ENCODE results near the gene EID2. TPM values are rescaled to one million over a fixed set of nuclear protein-coding genes. Genes with fewer than 3 reads are reported as not detected.

EID2 gene
- total and polyA plus RNA-seq, 2 of the 4 experiments (the other 2 are of a cell fraction), result 5.7 to 9.8 TPM

DNA sequence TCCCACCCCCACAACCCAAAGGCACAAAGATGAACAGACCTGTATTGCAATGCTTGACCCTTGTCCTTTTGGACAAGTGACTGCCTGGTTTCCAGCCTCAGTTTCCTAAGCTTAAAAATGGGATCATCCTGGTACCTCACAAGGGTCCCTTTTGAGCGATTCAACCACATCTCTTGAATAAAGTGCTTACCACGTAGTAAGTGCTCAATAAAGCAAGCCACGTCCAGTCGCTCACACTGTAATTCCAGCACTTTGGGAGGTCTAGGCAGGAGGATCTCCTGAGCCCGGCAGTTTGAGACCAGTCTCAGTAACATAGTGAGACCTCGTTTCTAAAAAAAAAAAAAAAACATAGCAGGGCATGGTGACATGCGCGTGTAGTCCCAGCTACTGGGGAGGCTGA, 40.0 kb downstream of the EID2 start:
- Histone ChIP-seq H3K4me2 (ENCODE audit: low read depth, low read length) (no peak overlapping the region), H2AK5ac (ENCODE audit: low read depth, low read length) (no peak overlapping the region), H3K27me3 (ENCODE audit: control insufficient read depth, insufficient read depth, low read length) (peaks cover 45% of the 10 kb centered on the region), H3K9me1 (ENCODE audit: insufficient read depth, low read length) (no peaks in the 10 kb centered on the region; the same call in 1 of the 2 replicates), H2BK20ac (ENCODE audit: low read depth, low read length) (no peak overlapping the region), H4K20me1 (ENCODE audit: insufficient read depth, low read length) (no peaks in the 10 kb centered on the region), H3K79me1 (ENCODE audit: low read depth in 1 of 2, low read length in 2 of 2) (no peaks in the 10 kb centered on the region), H3K14ac (replicated peaks; ENCODE audit: low read depth, low read length) (no peak overlapping the region), H3K56ac (ENCODE audit: extremely low read depth, insufficient read depth, low read length) (no peak overlapping the region), H3K23ac (ENCODE audit: low read depth, low read length) (no peak overlapping the region), H4K5ac (ENCODE audit: low read depth, low read length) (no peak overlapping the region), H2BK15ac (ENCODE audit: low read depth, low read length) (no peak overlapping the region), H3K4ac (ENCODE audit: low read depth, low read length) (no peak overlapping the region), H4K91ac (ENCODE audit: insufficient read depth, low read depth, low read length) (no peak overlapping the region), H4K8ac (ENCODE audit: low read depth in 2 of 2, low read length in 2 of 2) (no peak overlapping the region), H3K18ac (ENCODE audit: low read depth, low read length) (no peak overlapping the region), H3K4me1 (ENCODE audit: control insufficient read depth, insufficient read depth, low read length) (peaks cover 3% of the 10 kb centered on the region; the same call in 1 of the 2 replicates), H3K9me3 (ENCODE audit: control insufficient read depth, insufficient read depth, low read length) (no peaks in the 10 kb centered on the region), H2AFZ (replicated peaks; ENCODE audit: low read length, poor library complexity) (no peak overlapping the region), H2BK5ac (ENCODE audit: low read depth, low read length, poor library complexity, severe bottlenecking) (no peak overlapping the region), H2BK120ac (ENCODE audit: low read depth, low read length) (no peak overlapping the region), H3K36me3 (ENCODE audit: control insufficient read depth, insufficient read depth, low read length) (no peaks in the 10 kb centered on the region), H3K4me3 (ENCODE audit: insufficient read depth, low read depth, low read length) (no peak overlapping the region), H3K27ac (ENCODE audit: insufficient read depth, low read length) (no peak overlapping the region), H2AK9ac (replicated peaks; ENCODE audit: low read depth, low read length, poor library complexity) (no peak overlapping the region), H3K9ac (ENCODE audit: low read depth, low read length) (no peak overlapping the region)
- in situ Hi-C loops (cut with MboI; ENCODE audit: low sequenced_read_pairs) (no loop called here), intact Hi-C loops (cut with micrococcal nuclease) (loop anchor here (5.0 kb wide), 2 partner anchors 32 to 172 kb away; partner anchors contain the start of gene EID2B), dilution Hi-C loops (cut with HindIII; ENCODE audit: low sequenced_read_pairs, unreplicated experiment) (no loop called here)
- 77% methylated on average over 3 of the region's 8 CpGs; no CpG with 5 or more reads in 1 of the 2 experiments for WGBS, 2 experiments (ENCODE audit: extremely low coverage in 2 of 2, insufficient read length in 1 of 2)
- no peak for TF ChIP-seq FOS (IDR thresholded peaks at IDR 0.05; ENCODE audit: low read depth, low read length)
- no peak for TF ChIP-seq CEBPB (IDR thresholded peaks at IDR 0.05; ENCODE audit: low read depth, low read length)
- TF ChIP-seq POLR2A (IDR thresholded peaks at IDR 0.05; ENCODE audit: low read depth, low read length), result no peak
- no peak for TF ChIP-seq NFE2L2 (IDR thresholded peaks at IDR 0.05; ENCODE audit: low read depth, low read length)
- no peak for TF ChIP-seq RAD21 (IDR thresholded peaks at IDR 0.05; ENCODE audit: low read length)
- TF ChIP-seq MAZ (IDR thresholded peaks at IDR 0.05; ENCODE audit: borderline replicate concordance, low read depth, low read length), result no peak
- TF ChIP-seq RFX5 (IDR thresholded peaks at IDR 0.05; ENCODE audit: low read depth, low read length), result no peak
- TF ChIP-seq BHLHE40 (IDR thresholded peaks at IDR 0.05; ENCODE audit: low read depth, low read length), result no peak
- no peak for TF ChIP-seq RCOR1 (IDR thresholded peaks at IDR 0.05; ENCODE audit: insufficient replicate concordance, low read length)
- TF ChIP-seq, protein P1, sequence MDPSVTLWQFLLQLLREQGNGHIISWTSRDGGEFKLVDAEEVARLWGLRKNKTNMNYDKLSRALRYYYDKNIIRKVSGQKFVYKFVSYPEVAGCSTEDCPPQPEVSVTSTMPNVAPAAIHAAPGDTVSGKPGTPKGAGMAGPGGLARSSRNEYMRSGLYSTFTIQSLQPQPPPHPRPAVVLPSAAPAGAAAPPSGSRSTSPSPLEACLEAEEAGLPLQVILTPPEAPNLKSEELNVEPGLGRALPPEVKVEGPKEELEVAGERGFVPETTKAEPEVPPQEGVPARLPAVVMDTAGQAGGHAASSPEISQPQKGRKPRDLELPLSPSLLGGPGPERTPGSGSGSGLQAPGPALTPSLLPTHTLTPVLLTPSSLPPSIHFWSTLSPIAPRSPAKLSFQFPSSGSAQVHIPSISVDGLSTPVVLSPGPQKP (IDR thresholded peaks at IDR 0.05; ENCODE audit: borderline replicate concordance, low read depth, low read length), result no peak
- TF ChIP-seq MAFK (IDR thresholded peaks at IDR 0.05; ENCODE audit: low read depth, low read length), result no peak
- TF ChIP-seq, protein P2, sequence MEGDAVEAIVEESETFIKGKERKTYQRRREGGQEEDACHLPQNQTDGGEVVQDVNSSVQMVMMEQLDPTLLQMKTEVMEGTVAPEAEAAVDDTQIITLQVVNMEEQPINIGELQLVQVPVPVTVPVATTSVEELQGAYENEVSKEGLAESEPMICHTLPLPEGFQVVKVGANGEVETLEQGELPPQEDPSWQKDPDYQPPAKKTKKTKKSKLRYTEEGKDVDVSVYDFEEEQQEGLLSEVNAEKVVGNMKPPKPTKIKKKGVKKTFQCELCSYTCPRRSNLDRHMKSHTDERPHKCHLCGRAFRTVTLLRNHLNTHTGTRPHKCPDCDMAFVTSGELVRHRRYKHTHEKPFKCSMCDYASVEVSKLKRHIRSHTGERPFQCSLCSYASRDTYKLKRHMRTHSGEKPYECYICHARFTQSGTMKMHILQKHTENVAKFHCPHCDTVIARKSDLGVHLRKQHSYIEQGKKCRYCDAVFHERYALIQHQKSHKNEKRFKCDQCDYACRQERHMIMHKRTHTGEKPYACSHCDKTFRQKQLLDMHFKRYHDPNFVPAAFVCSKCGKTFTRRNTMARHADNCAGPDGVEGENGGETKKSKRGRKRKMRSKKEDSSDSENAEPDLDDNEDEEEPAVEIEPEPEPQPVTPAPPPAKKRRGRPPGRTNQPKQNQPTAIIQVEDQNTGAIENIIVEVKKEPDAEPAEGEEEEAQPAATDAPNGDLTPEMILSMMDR (conservative IDR thresholded peaks at IDR 0.05; ENCODE audit: low read depth, low read length), result no peak
- TF ChIP-seq MXI1 (IDR thresholded peaks at IDR 0.05; ENCODE audit: borderline replicate concordance, low read depth, low read length), result no peak
- no TSS peak for BruUV-seq (replicated peaks)
- CTCF ChIA-PET, result interaction anchor here (0.6 kb wide), 1 partner anchor 32 kb away, joined by 3 read pairs; the partner anchor contains the start of gene EID2B
- DNase-seq (no peak), ATAC-seq (ENCODE audit: low read depth) (no peak)
- POLR2A ChIA-PET (ENCODE audit: unreplicated experiment), result no interaction called here

Measured in IMR-90 (cell line).